HG02798 (cell line): Measurements from ENCODE around the gene ASCL2.

Experiments
- ATAC-seq: cut with Tn5 transposase; IDR thresholded peaks from one replicate; pipeline ENCODE4 v1.9.1; 2021; ENCODE audit warnings: mild to moderate bottlenecking; ENCODE audit not compliant: unreplicated experiment, poor library complexity

The ASCL2 gene

DNA sequence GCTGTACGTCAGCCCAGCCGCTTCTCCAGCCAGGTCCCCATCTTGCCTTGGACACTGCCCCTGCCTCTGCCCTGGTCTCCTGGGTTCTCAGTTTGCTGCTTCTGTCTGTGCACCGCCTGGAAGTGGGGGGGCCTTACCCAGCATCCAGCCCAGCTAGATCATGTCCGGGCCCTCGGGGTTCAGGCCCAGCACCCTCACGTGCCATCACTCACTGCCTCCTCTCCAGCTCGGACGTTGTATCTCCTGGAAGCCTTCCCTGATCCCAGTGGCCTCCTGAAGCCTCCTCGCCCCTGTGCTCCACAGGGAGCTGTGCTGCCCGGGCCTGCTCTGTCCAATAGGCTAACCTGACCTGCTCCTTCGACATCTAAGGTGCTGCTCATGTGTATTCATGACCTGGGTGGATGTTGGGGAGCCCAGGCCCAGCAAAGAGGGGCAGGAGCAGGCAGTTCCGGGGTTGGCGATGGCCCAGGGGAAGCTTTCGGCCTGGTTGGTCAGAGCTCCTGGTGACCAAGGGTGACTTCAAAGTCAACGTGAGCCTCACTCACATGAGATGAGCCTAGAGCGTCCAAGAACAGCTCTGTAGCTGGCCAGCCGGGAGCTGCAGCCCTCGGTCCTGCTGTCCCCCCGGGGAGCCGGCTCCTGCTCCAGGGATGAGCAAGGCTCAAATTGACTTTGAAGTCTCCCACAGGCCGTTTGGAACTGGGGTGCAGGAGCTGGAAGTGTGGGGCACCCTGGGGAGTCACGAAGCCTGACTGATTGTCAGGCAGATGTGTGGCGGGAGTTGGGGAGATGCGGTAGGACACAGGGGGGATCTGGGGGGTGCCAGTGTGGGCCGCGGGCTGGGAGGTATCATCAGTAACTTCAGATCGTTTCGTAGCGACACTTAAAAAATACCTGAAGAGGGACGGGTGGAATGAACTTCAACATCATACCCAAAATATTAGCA, 5.2 kb upstream of the ASCL2 start:
- no peak for ATAC-seq

DNA sequence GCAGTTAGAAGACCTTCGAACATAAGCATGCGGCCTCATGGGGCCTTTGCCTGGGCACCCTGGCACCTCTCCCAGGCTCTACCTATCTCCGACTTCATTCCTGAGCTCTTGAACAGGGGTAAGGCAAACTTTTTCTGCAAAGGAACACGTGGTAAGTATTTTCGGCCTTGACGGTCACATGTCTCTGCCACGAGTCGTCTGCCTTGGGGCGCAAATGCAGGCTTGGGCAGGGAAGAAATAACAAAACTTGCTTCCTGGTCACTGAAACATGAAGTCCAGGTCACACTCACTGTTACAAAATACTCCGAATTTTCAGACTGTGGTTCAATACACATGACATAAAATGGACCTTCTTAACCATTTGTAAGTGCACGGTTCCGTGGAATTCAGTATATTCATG, 3.4 kb upstream of the ASCL2 start:
- no peak for ATAC-seq

DNA sequence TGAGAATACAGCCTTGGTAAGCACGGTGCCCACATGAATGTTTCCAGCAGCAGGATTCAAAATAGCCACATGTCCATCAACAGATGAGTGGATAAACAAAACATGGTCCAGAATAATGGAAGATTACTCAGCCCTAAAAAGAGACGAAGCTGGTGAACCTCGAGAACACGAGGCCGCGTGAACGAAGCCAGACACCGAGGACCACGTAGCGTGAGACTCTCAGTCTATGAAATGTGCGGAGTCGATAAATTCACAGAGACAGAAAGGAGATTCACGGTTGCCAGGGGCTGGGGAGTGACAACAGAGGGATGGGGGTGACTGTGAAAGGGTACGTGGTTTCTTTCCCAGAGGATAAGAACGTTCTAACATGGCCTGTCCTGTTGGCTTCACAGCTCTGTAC, 2.9 kb upstream of the ASCL2 start:
- no peak for ATAC-seq

DNA sequence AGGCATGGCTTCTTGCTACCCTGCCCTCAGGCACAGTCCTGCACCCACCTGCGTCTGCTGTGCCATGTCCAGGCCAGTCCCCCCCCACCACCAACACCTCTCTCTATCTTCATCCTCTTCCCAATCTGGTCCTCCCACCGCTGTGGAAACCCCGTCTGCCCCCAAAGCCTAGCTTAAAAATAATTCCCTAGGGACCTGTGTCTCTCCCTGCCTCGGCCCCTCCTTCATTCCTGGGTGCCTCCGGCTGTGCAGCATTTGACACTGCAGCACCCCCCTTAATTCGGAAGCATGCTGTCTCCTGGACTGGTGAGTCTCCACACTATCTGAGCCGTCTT, 2.5 kb upstream of the ASCL2 start:
- no peak for ATAC-seq

DNA sequence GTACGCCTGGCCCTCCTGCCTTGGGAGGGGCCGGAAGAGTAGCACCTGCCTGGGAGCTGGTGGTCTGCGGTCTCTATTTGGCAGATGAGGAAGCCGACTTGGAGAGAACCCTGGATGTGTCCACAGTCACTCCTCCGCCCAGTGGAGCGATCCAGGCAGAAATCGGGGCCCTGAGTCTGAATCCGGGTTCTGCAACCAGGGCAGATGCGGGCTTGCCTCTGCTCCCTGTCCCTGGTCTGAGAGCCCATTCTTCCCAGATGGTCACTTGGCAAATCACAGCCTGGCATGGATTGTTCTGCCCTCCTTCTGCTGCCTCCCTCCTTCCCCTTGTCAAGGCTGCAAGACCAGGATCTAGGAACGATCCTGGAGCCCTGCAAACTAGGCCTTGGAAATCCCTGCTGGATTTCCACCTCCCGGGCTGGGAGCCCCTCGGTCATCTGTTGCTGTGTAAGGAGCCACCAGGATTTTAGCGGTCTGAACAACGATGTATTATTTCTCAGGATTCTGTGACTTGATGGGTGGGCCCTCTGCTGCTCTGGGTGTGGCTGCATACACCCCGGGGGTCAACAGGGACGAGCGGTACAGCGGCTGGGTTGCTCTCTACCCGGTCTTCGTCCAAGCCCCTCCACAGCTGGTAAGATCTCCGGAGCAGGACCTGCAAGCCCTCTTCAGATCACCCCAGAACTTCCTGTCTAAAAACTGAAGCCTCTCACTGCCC, 2.0 kb upstream of the ASCL2 start:
- no peak for ATAC-seq

DNA sequence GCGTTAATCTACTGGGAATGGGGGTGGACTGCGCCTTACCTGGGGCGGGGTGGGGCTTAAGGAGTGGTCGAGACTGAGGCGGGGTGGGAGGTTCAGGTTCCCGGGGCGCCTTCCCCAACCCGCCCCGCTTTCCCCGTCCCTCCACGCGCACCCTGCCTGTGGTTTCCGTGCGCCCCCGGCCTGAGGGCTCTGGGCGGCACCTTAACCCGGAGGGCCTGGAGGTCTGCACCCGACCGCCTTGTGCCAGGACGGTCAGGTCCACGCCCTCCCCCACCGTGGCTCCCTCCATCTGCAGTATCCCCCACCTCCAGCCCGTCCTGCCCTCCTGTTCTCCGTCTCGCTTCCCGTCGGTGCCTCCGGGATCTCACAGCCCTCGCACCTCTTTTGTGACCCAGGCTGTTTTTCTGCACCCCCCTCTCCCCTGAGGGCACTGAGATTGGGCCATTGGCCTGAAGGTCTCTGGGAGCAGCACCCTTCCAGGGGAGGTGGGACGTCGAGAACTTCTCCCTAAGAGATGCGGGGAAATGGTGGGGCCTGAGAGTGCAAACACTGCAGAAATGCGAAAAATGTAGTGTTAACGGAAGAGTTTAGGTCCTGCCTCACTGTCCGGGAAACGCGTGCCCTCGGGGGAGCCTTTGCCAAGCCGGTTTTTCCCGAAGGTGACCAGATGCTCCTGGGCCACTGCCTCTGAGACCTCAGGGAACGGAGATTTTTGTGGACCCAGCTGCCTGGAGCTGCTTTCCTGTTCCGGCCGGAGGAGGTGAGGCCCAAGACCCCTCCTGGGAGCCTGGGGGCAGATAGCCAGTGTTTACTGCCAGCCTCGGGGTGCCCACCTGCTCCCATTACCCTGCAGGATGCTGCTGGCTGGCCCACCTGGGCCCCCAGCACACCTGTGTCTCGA, 1.2 kb upstream of the ASCL2 start:
- ATAC-seq, result no peak

DNA sequence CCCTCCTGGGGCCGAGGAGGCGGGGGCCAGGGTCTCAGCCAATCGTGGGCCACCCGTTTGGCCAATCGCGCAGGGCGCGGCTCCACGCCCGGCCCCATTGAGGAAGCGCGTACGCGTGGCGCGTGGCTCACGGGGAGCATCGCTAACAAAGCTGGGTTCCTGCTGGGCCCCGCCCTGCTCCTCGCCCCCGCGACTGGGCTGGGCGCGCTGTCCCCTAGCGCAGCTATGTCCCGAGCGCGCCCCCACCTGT, 614 bp upstream of the ASCL2 start:
- no peak for ATAC-seq

DNA sequence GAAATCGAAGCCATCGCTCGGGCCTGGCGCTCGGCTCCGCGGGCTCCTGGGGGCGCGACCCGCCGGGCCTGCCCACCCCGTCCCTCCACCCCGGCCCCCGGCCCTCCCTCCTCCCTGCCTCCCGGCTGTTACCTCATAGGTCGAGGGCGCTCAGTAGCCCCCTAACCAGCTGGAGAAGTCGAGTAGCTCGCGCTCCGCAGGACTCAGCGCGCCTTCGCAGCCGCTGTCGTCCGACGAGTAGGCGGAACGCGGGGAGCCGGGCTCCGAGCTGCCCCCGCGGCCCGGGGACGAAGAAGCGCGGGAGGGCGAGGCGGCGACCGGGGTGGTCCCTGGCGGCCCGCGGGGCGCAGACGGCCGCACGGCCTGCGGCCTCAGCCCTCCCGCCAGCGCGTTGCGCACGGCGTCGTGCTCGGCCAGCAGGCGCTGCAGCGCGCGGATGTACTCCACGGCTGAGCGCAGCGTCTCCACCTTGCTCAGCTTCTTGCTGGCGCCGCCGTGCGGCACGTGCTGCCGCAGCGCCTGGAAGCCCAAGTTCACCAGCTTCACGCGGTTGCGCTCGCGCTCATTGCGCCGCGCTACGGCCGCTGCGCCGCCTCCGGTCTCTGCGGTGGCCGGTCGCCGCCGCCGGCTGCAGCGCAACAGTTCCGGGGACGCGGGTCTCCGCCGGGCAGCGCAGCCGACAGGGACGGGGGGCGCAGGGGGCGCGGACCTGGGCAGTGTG, 627 bp downstream of the ASCL2 start:
- ATAC-seq, result no peak

DNA sequence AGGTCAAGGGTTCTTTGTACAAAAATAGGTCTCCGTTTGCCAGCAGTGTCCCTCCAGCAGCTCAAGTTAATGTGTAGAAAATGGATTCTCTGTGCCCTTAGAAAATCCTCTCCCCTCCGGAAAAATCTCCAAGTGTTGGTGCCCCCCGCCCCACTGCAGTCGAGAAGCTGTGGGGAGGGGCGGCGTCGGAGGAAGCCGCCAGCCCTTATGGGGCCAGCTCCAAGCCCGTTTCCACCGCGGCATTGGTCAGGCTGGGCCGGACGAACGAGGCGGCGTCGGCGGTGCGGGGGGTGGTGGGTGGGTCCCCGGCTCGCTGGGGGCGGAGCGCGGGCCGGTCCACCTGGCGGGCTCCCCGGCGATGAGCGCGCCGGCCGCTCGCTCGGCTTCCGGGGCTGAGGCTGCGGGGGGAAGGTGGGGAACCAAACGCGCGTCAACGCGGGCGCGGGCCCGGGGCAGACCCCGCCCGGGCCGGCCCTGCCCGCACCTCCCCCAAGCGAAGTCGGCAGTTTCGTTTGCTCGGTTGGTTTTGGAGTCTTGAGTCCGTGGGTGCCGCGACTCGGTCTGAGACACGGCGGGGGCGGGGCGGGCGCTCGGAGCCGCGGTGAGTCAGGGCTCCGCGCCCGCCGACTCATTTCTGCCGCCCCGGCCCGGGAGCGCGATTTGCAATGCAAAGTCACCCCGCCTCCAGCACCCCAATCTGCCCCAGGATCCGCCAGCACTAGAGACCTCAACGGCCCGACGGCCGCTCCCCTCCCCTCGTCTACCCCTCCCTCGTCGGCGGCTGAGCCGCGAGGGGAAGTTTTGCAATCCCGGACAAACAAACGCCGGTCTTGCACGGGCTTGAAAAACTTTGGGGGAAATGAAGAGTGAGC, 1.4 kb downstream of the ASCL2 start:
- no peak for ATAC-seq

DNA sequence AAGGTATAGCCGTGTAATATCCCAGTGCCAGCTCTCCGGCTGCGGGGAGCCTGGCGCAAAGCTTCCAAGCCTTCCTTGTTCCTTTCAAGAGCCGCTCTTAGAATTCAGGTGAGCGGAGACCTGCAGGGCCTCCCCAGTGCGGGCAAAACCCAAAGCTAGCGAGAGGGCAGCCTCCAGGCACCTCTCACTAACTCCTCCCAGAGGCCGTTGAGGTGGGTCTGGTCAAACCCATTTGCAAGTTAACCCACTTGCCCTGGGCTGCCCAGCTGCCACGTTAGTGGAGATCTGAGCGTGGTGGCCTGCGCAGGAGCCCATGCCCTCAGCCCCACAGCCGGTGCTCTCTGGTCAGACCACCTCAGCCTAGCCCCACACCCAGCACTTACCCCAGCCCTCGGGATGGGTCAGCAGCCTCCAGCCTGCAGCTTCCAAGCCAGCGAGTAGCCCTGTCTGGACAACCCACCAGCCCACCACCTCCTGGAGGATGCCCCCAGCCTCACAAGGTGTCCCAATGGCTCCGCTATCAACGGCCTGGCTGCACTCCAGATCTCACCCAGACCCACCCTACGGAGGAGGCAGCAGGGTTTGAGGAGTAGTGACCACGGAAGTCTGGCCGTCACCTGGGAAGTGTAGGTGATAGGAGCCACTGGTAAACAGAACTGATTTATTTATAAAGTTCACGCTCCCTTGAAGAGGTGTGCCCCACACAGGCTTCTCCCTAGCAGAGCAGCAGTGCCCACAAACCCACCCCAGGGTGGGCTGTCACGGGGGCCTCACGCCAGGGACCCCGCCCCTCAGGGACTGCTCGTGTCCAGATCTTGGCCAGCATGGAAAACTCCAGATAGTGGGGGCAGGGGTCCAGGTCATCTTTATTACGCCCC, 2.3 kb downstream of the ASCL2 start:
- ATAC-seq, result no peak

DNA sequence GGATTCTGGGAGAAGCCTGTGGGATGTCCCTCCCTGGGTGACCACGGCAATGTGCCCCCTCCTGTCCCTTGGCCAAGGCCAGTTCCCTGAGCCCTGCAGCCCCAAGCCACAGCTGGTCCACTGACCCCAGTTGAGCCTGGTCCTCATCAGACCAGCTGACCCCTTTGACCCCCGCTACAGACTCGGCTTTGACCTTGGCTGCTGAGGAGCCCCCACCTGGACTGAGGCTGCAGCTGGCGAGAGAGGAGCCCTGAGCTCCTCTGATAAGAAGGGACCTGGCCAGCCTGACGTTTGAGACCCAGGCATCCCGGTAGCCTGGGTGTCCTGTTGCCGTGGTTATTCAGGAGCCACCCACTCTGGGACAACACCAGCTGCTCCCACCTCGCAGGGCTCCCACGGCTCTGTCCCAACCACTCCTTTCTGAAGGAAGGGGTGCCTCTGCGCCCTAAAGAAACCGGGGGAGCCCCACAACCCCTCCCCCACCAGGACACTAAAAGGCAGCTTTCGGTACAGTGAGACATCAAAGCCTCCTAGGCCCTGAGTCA, 3.0 kb downstream of the ASCL2 start:
- no peak for ATAC-seq

DNA sequence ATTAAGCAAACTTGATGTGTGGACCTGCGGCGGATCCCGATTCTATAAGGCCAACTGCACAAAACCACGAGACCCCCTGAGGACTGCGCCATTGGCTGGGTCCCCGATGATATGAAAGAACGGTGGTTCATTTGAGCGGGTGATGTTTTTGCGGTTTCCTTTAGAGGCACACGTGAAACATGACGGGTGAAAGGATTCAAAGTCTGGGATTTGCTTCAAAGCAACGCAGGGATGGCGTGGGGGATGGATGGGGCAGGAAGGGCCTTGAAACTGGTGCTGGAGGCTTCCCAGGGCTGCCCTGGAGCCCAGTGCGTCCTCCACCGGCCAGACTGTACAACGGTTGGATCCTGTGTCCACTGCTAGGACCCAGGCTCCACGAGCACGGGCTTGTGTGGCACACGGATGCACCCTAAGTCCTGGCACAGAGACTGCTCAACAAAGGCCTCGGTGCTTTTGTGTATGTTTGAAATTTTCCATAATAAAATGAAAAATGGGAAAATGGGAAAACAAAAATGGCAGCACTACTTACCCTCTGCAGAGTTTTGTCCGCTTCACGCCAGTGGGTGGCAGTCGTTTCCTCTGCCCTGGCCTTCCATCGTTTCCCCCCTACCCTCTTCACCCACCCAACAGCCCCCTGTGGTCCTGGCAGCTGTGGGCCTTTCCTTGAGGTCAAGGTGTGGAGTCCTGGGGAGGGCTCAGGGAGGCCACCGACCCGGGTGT, 3.6 kb downstream of the ASCL2 start:
- ATAC-seq, result no peak

DNA sequence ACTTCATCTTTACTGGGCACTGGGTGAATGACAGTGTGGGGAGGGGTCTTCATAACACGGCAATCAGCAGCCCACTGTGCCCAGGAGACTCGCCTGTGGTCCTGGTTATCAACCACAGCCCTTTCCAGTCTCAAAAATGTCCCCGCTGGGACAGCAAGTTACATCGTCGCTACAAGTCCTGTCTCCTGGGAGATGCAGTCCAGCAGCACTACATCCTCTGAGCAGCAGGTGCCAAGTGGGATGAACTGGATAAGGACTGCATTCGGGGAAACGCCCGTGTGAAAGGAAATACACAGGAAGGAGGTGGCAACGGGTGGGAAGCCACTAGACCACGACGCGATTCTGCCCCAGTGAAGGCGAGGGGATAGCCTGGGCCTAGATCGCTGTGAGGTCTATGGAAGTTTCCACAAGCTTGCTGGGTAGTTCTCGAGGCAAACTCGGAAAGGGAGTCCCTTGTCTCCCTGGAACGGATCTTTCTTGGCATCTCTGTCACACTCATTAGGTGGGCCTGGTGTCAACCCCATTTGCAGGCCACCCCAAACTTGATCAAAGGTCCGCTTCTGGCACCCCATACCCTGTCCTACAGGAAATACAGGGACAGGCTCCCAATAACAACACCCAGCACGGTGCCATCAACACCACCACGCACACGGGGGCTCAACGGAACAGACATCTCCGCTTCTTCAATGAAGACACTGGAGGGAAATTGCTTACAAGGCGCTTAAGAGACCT, 4.4 kb downstream of the ASCL2 start:
- no peak for ATAC-seq

DNA sequence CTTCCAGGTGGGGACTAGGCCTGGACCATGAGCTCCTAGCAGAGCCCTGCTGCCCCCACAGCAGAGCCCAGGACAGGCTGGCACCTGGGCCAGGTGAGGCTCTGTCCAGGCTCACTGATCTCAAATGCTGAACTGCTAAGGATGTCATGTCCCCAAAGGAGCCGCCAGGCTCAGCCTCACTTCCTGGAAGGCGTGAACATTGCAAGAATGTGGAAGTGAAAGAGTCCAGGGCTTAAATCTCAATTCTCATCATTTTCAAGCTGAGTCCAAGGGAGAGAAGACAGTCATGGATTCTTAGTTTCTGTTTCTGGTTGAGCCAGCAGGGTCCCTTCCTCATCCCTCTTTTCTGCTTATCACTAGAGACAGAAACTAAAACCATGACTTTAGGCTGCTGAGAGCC, 5.0 kb downstream of the ASCL2 start:
- ATAC-seq, result peak; percentile 34

DNA sequence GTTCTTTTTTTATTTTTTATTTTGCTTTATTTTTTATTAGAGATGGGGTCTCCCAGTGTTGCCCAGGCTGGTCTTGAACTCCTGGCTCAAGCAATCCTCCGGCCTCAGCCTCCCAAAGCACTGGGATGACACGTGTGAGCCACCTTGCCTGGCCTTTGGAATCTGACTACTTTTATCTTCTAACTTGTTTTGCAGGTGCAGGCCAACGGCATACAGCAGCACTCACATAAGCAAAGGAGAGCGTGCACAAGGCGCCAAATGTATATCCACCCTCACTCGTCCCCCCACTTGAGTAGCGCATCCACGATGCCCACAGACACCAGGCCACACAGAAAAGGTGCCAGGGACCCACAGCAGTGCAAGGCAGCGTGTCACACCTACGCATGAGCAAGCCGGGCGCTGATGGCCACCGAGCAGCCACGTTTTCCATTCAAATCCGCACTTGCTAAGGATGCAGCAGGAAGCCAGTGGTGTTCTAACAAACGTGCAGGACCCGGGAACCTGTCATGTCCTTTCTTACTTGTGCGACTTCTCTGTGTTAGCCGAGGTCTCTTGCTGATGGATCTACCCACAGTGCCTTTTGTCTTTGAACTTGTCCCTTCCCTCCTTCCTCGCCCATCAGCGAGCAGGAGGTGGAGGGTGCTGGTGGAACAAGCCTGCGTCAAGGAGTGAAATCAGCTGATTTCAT, 5.9 kb downstream of the ASCL2 start:
- no peak for ATAC-seq

DNA sequence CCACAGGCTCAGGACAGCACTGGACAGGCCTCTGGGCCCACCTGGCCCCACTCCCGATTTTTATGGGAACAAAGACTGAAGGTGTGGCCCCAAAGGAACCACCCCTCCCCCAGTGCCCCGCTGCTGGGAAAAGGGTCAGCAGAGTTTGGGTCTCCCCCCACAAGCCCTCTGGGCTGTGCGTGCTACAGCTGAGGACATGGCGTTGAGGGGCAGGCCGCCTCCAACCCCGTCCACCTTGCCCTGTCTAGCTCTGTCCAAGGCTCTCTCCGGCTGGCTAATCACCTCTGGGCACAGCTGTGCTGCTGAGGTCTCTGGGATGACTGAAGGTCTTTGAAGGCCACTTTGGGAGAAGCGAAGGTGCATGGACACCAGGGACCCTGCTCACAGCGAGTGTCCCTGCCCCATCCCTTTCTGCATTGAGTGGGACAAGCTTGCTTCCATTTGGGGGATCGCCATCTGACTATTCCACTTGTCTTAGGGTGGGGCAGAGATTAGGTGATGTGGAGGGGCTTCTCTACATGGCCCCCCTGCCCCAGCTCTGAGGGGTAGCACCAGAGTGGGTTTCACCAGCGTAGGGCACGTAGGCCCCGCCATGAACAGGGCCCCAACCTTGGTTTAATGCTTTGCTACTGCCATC, 6.5 kb downstream of the ASCL2 start:
- no peak for ATAC-seq
